Left ventricle myocardium inferior (tissue), 1 donor: Measurements from ENCODE around the gene FRMD7. TPM values are rescaled to one million over a fixed set of nuclear protein-coding genes. Genes with fewer than 3 reads are reported as not detected.
"Not testable (repeated sequence)": the region's sequence is repeated elsewhere in the genome, so short reads cannot be mapped to it uniquely, and the experiment has no call there.

ENCODE experiments used
- DNase-seq: peaks from one replicate; pipeline ENCODE4 v3.0.0-alpha.2; 2020
- H3K27ac ChIP-seq: fragments of 200-600 bp; replicated peaks from 2 replicates; pipeline ENCODE4 v1.8.0; 2021
- H3K27me3 ChIP-seq: fragments of 200-600 bp; 2 replicates; pipeline ENCODE4 v1.8.0; 2021; ENCODE audit warnings: low read depth
- H3K36me3 ChIP-seq: fragments of 200-600 bp; 2 replicates; pipeline ENCODE4 v1.8.0; 2021
- H3K4me1 ChIP-seq: fragments of 200-600 bp; 2 replicates; pipeline ENCODE4 v1.8.0; 2021
- H3K4me3 ChIP-seq: fragments of 200-600 bp; 2 replicates; pipeline ENCODE4 v1.8.0; 2021; ENCODE audit warnings: mild to moderate bottlenecking, moderate library complexity
- H3K9me3 ChIP-seq: fragments of 200-600 bp; replicated peaks from 2 replicates; pipeline ENCODE4 v1.8.0; 2021
- CTCF ChIP-seq: fragments of 200-600 bp; IDR thresholded peaks from 2 replicates; pipeline ENCODE4 v1.8.0; 2021; ENCODE audit warnings: antibody characterized with exemption, mild to moderate bottlenecking, borderline replicate concordance
- intact Hi-C: fragments of 100-400 bp; cut with micrococcal nuclease; formaldehyde crosslinking; loops from one replicate; pipeline ENCODE4 v1.11.0; 2022
- total RNA-seq: library from RNA; stranded (reverse); fragmentation: NEBNext Ultra II Directional; extraction: Animal tissue kit (Norgen Biotek cat#: 25700); gene quantifications from one replicate; pipeline ENCODE4 v1.2.1, GENCODE V29; 2021
- donor health status: DM: no; HTN: yes; CAD: no; lungs with severe emphysema.

The FRMD7 gene
- total RNA-seq, 1 donor from 2014 or later: 0.14 TPM

DNA sequence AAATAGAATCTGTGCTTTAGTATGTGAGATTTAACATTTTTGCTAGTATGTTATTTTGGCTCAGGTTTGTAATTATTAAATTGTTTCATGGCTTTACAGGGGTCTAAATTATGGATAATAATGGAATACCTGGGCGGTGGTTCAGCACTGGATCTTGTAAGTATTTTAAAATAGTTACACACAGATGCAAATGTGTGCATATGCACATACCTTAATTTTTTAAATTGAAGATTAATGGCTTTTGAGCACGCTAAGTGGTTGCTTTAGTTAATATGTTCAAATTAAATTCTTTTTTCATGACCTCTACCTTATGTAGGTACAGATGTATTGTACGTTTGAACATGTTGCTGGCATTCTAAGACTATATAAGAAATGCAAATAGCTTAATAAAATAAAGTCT lies 64.5 kb downstream of the FRMD7 start:
- TF ChIP-seq CTCF: no peak
- Histone ChIP-seq H3K36me3 (no peaks in the 10 kb centered on the region), H3K4me3 (no peak overlapping the region), H3K27me3 (no peaks in the 10 kb centered on the region), H3K27ac (no peak overlapping the region), H3K4me1 (no peaks in the 10 kb centered on the region), H3K9me3 (no peaks in the 10 kb centered on the region)
- intact Hi-C loops: no loop called here
- no peak for DNase-seq

DNA sequence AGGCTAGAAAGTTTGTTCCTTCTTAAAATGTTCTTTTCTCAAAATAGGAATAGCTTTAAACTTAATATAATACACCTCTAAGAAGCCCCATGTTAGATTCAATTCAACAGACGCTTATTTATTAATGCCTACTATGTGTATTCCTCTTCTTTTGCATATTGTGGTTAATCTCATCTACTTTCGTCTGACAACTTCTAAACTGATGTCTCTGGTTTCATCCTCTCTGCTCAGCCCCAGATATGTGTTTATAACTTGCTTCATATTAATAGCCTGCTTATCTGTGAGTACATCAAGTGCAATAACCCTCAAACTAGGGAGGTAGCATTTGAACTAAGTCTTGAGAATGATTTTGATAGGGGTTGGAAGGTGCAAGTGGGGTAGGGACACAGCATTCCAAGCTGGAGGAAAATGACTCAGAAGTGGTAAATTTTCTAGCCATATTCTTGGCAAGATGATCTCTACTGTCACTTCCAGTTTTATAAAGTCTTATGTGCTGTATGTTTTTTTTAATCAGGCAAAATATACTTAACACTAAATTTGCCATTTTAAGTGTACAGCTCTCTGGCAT lies 67.8 kb downstream of the FRMD7 start:
- no peak for TF ChIP-seq CTCF
- H3K4me1 ChIP-seq: no peaks in the 10 kb centered on the region
- no peaks in the 10 kb centered on the region for H3K9me3 ChIP-seq
- H3K4me3 ChIP-seq: no peak overlapping the region
- no peaks in the 10 kb centered on the region for H3K36me3 ChIP-seq
- DNase-seq: no peak
- intact Hi-C loops: no loop called here
- no peaks in the 10 kb centered on the region for H3K27me3 ChIP-seq
- no peak overlapping the region for H3K27ac ChIP-seq

DNA sequence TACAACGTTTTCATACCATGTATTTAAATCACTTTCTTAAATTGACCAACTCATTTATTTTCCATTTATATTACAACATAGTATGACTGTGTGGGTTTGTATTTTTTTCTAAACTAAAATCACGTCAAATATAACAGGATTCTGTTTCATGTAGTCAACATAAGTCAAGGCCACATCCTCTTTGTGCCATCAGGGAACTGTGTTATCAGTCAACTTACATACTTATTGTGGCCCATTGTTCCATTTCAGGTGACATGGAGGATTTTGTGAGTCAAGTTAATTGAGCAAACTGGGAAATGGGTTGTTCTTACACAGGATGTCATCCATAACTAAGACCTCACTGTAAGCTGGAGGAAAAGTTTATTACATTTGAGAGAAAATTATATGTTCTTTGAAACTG lies 68.8 kb downstream of the FRMD7 start:
- H3K9me3 ChIP-seq: no peaks in the 10 kb centered on the region
- no peaks in the 10 kb centered on the region for H3K36me3 ChIP-seq
- no peak for DNase-seq
- H3K4me1 ChIP-seq: no peaks in the 10 kb centered on the region
- no peak overlapping the region for H3K4me3 ChIP-seq
- intact Hi-C loops: no loop called here
- no peak overlapping the region for H3K27ac ChIP-seq
- no peaks in the 10 kb centered on the region for H3K27me3 ChIP-seq
- no peak for TF ChIP-seq CTCF

DNA sequence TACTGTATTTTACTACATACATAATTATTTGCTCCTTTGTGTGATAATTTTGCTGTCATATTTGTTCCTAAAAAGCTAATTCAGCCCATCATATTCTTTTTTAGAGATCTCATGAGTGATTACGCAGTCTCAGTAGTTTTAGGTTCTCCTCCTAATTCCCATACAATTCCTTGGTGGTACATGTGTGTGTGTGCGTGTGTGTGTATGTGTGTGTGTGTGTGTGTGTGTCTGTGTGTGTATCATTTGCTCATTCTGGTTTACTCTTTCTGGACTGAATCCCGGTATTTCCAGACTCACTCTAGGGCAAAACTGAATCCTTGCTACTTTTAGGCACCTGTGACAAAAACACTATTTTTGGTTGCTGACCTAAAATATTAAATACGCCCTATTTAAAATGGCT lies 69.8 kb downstream of the FRMD7 start:
- H3K4me3 ChIP-seq: no peak overlapping the region
- no peaks in the 10 kb centered on the region for H3K36me3 ChIP-seq
- no peaks in the 10 kb centered on the region for H3K27me3 ChIP-seq
- TF ChIP-seq CTCF: no peak
- H3K9me3 ChIP-seq: no peaks in the 10 kb centered on the region
- DNase-seq: no peak
- H3K4me1 ChIP-seq: no peaks in the 10 kb centered on the region
- intact Hi-C loops: no loop called here
- H3K27ac ChIP-seq: no peak overlapping the region

GRCh38 chrX:132051778-132052177 lies 76.0 kb downstream of the FRMD7 start:
- H3K4me1 ChIP-seq, H3K36me3 ChIP-seq, H3K9me3 ChIP-seq, DNase-seq, H3K27me3 ChIP-seq, H3K4me3 ChIP-seq, intact Hi-C loops, H3K27ac ChIP-seq: not testable (repeated sequence)

DNA sequence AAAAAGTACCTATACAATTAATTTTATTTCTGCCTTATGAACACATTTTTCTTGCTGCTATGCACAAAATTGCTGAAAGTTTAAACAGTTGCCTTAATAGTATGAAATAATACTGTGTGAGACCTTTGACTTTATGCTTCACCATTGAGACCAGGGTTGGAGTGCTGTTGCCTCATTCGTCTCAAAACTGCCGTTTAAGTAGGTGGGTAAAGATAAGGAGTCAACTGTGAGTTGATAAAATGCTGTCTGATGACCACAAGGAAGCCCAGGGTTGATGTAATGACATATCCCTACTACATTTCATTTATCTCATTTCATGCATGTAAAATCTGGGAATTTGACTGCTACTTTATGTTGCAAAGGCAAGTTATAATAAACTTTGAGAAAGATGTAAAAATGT lies 81.3 kb downstream of the FRMD7 start:
- TF ChIP-seq CTCF: no peak
- Histone ChIP-seq H3K36me3 (no peaks in the 10 kb centered on the region), H3K27ac (no peak overlapping the region), H3K4me3 (no peak overlapping the region), H3K4me1 (no peaks in the 10 kb centered on the region), H3K27me3 (no peaks in the 10 kb centered on the region), H3K9me3 (no peaks in the 10 kb centered on the region)
- intact Hi-C loops: no loop called here
- no peak for DNase-seq
